Right renal cortex interstitium (tissue), 3 donors: ENCODE measurements around the gene CRB3. TPM values are rescaled to one million over a fixed set of nuclear protein-coding genes. Genes with fewer than 3 reads are reported as not detected.
A peak's percentile ranks its signal among the peaks of the same experiment; 100 is the strongest.
"Not testable (repeated sequence)": the region's sequence is repeated elsewhere in the genome, so short reads cannot be mapped to it uniquely, and the experiment has no call there.

Experiments used
- DNase-seq, 3 donors: peaks; one replicate each; pipeline ENCODE4 v3.0.0-alpha.2; 2013; ENCODE audit warnings: low read depth in 3 of 3, low spot score in 2 of 3
- polyA plus RNA-seq, 3 donors: library from polyadenylated mRNA; unstranded; fragments of 120-200 nt; gene quantifications; one replicate each; pipeline ENCODE4 v1.2.1, GENCODE V29; 2013; ENCODE audit not compliant: insufficient read length in 3 of 3

Gene CRB3
- polyA plus RNA-seq, 3 donors, result 22.0 to 27.5 (median 25.1) TPM

DNA sequence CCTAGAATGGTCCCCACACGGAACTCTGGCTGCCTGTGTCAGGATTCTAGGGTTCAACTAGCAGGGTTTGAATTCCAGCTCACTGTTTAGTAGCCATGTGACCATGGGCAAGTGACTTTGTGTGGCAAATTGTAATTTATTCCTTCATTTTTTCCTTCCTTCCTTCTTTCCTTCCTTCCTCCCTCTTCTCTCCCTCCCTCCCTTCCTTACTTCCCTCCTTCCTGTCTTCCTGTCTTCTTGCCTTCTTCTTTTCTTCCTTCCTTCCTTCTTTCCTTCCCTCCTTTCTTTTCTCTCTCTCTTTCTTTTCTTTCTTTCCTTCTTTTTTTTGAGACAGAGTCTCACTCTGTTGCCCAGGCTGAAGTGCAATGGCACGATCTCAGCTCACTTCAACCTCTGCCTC lies 26.1 kb downstream of the CRB3 start:
- no peak for DNase-seq

DNA sequence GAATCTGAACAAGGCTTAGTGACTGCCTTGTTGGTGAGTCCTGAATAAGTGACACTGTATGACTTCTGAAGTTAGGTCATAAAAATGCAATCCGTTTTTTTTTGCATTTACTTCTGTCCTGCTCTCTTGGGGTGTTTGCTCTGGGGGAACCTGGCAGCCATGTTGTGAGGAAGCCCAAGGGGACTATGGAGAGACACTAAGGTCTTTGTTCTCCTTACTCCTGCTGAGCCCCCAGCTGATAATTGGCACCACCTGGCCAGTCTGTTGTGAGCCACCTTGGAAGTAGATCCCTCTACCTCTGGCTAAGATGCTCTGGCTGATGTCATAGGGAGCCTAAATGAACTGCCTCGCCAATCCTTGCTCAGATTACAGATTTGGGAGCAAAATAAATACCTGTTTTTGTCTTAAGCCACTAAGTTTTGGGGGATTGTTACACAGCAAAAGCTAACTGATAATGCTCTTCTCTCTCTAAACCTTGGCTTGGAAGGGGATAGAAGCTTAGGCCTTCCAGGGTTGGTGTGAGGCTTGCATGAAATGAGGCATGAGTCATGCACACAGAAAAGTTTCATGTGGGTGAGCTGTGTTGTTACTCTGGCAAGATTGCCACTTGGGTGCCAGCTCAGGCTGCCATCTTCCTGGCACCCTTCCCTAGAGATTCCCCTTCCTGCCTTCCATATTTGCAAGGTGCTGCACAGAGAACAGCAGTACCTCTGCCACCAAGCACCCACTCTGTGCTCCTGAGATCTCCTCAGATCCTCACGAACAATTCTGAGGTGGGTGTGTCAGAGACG lies 27.9 kb downstream of the CRB3 start:
- no peak for DNase-seq

DNA sequence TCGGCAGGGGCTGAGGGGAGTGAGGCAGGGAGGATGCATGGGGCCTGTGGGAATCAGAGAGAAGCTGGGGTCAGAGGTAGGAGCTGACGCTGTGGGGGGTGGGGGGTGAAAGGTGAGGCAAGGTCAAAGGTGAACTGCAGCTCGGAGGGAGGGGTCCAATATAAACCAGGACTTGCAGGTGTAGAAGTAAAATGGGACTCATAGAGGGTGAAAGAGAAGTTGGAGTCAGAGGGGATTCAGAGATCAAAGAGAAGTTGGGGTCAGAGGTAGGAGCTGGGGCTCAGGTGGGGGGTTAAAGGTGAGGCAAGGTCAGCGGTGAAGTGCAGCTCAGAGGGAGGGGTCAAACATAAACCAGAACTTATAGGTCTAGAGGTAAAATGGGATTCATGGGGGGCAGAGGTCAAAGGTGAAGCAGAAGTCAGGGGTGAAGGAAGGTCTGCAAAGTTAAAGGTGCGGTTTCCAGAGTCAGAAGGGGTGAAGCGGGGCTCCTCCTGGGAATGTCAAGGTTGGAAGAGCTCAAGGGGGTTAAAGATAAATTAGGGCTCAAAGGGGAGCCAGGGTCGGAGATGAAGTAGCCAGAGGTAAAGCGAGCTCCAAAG lies 30.5 kb downstream of the CRB3 start:
- DNase-seq, result no peak

DNA sequence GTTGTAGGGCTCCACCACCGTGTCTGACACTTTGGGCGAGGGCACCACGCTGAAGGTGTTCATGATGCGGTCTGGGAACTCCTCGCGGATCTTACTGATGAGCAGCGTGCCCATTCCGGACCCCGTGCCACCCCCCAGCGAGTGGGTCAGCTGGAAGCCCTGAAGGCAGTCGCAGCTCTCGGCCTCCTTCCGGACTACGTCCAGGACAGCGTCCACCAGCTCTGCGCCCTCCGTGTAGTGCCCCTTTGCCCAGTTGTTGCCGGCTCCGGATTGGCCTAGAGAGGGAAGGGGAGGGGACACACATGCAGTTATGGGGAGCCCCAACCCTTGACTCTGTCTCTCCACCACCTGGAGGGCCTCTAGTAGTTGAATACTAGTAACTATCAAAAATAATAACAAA lies 31.9 kb downstream of the CRB3 start:
- DNase-seq, result no peak

DNA sequence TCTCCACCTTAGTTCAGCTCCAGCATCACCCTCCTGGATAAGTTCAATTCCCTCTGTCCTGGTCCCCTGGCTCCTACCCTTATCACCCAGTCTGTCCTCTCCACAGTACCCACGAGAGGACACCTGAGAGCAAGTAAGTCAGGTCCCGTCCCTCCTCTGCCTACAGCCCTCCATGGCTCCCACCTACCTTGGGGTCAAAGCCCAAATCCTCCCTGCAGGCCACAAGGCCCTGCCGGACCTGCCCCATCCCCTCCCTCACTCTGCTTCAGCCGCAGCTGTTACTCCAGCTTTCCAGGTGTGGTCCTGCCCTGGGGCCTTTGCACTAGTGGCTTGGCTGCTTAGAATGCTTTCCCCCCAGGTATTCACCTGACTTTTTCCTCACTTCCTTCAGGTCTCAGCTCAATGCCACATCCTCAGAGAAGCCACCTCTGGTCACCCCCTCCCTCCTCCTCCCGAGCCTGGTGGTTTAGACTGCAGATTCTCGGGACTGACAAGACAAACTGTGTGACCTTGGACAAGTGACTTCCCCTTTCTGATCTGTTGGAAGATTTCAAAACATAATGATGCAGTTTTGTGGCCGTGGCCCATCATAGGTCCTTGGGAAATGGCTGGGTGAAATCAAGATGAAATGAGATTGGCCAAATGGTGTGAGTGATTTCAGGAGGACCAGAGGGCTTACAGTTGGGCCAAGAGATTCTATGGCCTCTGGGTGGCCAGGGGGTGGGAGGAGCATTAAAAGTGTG lies 34.4 kb downstream of the CRB3 start:
- DNase-seq, result no peak

DNA sequence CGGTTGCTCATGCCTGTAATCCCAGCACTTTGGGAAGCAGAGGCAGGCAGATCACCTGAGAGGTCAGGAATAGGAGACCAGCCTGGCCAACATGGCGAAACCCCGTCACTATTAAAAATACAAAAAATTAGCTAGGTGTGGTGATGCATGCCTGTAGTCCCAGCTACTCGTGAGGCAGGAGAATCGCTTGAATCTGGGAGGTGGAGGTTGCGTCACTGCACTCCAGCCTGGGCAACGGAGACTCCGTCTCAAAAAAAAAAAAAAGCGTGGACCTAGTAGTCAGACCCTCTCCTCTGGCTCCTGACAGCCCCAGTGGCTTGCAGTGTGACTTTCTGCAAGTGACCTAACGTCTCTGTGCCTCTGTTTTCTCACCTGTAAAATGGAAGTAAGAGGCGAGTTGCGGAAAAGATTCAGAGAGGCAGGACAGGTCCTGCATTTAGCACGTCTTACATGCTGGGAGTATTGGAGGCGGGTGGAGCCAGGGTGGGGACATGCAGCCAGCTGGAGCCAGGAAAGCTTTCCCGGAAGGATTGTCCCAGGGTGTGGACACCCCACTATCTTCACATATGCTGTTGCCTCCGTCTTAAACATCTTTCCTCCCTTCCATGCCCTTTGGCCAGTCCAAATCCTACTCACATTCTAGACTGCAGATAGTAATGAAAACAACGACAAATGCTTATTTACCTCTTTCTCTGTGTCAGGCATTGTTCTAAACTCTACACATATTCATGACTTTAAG lies 35.1 kb downstream of the CRB3 start:
- no peak for DNase-seq

DNA sequence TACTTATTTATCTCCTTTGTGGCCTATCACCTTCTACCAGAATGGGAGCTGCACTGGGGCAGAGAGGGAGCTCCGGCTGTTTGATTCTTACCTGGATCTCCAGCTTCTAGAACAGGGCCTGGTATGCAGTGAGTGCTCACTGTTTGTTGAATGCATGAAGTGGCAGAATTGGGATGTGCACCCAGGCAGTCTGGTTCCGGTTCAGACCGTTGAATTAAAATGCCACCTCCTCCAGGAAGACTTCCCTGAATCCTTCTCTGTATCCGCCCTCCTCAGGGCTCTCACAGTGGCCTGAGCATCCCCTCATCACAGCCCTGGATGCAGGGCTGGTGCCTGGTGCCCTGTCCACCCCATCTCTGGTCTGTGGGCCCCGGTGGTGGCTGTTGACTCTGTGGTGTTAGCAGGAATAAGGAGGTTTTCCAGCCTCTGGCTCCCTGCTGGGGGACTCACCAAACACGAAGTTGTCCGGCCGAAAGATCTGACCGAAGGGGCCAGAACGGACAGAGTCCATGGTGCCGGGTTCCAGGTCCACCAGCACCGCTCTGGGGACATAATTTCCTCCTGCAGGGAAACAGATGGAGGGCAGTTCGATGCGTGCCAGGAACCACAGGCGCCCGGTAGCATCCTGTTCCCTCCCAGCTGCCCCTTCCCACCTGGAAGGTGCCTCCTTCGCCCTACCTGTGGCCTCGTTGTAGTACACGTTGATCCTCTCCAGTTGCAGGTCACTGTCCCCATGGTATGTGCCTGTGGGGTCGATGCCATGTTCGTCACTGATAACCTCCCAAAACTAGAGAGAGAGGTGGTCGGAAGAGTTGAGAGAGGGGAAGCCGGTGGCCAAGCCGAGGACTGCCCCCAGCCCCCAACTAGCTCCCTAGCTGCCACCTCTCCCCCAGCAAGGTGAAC lies 37.0 kb downstream of the CRB3 start:
- DNase-seq, result no peak

DNA sequence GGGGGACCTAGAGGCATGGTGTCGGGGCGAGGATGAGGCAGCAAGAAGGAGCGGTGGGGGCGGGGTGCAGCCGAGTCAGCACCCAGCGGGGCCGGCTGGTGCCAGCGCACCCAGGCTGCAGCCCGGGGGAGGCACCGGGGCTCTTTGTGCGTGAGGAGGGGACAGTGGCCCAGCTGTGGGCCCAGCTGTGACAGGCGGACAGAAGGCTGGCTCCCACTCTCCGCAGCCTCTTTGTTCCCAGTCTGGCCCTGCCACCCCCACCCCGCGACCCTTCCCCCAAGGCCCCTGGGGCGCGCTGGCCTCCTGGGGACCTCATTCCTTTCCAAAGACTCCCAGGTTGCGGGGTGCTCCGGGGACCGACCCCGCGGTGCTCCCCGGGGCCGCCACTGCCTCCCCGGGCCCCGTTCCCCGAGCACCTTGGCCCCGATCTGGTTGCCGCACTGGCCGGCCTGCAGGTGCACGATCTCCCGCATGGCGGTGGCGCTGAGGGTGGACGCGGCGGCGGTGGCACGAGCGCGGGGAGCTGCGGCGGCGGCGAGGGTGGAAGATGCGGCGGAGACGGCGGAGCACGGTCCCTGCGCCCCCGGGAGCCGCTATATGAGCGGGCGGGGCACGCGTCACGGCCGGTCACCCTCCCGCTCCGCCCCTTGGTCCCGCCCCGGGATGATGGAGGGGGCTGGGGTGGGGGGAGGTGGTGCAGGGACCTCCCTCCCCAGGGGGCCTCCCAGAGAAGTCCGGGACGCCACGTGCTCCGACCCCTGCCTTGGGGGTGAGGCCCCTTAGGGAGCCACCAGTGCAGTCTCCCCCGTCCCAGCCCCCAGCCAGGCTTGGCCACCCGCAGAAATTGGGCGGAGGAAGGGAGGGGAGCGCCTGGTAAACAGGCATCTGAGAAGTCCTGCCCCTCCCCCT lies 37.9 kb downstream of the CRB3 start, which contains the start of gene TUBB4A:
Gene TUBB4A (minus strand): TSS at position 570 of the 909 bp plus-strand sequence. CDS start 97 bp downstream, at position 473.
- no peak for DNase-seq

DNA sequence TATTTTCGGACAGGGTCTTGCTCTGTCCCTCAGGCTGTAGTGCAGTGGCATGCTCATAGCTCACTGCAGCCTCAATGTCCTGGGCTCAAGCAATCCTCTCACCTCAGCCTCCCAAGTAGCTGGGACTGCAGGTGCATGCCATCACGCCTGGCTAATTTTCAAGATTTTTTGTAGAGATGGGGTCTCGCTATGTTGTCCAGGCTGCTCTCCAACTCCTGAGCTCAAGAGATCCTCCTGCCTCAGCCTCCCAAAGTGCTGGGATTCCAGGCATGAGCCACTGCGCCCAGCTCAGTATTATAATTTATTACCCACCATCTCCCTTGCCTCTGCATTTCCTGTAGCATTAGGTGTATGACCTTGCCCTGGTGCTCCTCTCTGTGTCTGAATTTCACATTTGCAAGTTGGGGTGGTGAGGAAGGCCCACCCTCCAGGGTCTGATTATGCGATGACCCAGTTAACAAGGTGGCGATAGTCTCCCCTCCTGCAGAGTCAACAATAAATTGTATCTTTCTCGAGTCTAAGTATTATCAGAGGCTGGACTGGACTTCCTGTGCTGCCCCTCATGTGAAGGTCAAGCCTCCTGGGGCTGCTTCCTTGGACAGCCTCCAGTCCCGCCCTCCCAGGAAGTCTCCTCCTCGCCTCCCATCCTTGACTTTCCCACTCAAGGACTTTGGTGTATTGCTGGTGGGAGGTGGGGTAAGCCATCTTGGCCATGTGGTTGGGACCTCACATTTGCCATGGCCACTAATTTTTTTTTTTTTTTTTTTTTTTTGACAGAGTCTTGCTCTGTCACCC lies 39.5 kb downstream of the CRB3 start:
- no peak for DNase-seq

DNA sequence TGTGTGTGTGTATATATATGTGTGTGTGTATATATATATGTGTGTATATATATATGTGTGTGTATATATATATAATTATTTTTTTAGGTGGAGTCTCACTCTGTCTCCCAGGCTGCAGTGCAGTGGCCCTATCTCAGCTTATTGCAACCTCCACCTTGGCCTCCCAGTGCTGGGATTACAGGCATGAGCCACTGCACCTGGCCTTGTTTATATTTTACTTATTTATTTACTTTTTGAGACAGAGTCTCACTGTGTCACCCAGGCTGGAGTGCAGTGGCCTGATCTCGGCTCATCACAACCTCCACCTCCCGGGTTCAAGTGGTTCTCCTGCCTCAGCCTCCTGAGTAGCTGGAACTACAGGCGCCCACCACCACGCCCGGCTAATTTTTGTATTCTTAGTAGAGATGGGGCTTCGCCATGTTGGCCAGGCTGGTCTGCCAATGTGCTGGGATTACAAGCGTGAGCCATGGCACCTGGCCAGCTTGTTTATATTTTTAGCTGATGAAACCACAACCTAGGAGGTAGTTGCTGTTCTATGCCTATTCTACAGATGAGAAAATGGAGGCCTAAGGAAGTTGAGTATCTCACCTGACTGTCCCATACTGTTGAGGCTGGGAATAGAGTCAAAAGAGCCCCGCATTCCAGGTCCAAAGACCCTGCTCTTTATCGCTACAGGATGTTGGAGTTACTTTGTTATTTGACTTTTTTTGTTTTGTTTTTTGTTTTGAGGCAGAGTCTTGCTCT lies 44.1 kb downstream of the CRB3 start:
- DNase-seq, result not testable (repeated sequence)

DNA sequence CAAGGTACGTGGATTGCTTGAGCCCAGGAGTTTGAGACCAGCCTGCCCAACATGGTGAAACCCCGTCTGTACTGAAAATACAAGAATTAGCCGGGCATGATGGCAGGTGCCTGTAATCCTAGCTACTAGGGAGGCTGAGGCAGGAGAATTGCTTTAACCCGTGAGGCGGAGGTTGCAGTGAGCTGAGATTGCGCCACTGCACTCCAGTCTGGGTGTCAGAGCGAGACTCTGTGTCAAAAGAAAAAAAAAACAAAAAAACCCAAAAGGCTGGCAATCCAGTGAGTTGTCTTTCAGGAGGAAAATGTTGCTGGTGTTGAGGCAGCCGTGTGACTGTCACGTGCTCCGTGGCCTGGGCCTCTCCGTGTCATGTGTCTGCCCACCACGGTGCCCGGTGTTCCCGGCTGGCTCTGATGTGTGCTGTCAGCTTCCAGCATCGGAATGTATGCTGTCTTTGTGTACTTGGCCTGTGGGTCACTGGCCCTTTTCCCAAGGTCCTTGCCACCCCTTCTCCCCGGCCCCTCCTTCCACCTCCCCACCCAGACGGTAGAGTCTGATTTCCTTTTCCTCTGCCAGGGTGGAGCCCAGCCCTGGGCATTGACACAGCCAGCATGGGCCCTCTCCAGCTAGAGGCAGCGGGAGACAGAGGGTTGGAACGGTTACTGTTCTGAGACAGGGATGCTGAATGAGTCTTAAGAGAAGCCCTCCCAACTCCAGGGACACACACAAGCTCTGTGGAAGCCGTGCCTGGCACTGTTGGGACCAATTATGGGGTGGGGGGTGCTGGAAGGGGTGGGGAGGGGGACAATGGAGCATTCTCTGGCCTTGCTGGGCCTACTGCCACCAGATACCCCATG lies 45.3 kb downstream of the CRB3 start:
- no peak for DNase-seq

DNA sequence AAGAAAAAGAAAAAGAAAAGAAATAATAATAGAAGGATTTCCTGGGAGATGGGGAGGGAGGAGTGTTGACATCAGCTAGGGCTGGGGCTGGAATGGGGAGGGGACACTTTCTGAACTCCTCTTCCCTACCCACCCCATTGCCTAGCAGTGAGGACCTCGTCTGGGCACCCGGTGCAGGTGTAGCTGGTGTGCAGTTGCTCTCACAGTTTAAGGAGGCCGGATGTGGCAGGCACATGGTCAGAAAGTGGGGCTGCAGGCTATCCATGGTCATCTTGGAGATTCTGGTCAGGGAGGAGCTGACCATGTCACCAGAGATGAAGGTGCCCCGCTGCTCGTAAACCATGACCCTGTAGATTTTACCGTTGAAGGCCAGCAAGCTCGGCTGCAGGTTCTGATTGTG lies 46.5 kb downstream of the CRB3 start:
- no peak for DNase-seq

DNA sequence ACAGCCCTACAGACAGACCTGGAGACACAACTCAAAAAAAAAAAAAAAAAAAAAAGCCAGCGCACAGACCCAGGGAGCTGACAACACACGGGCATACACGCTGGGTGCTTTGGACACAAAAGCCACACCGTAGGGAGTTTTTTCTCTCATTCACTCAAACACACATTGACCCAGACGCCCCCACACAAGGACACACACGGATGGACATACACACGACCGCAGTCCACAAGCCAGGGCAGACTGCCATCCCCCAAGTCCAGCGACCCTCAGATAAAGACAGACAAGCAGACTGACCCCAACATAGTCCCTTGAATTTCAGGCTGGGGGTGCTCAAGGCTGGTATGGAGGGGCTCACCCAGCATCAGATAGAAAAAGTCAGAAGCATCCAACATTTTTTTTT lies 50.0 kb downstream of the CRB3 start:
- DNase-seq, result no peak

DNA sequence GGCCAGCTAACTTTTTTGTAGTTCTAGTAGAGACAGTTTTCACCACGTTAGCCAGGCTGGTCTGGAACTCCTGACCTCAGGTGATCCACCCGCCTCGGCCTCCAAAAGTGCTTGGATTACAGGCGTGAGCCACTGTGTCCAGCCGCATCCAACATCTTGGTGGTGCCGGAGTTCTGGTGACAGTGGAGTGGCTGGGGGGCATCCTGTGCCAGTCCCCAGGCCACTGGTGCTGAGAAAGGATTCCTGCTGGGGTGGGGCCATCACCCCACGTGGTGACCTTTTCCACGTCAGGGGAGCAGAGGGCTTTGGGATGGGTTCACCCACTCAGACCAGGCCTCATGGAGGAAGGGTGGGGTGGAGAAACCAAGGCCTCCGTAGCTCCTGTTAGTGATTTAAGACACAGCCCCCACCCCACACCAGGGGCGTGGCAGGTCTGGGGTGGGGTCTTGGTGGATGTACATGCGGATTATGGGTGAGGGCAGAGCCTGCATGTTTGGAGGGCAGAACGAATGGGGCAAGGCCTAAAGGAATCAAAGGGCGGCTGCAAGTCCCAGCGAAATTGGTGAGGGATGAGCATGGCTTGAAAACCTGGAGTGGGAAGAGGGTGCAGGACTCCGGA lies 51.0 kb downstream of the CRB3 start:
- DNase-seq, result no peak

DNA sequence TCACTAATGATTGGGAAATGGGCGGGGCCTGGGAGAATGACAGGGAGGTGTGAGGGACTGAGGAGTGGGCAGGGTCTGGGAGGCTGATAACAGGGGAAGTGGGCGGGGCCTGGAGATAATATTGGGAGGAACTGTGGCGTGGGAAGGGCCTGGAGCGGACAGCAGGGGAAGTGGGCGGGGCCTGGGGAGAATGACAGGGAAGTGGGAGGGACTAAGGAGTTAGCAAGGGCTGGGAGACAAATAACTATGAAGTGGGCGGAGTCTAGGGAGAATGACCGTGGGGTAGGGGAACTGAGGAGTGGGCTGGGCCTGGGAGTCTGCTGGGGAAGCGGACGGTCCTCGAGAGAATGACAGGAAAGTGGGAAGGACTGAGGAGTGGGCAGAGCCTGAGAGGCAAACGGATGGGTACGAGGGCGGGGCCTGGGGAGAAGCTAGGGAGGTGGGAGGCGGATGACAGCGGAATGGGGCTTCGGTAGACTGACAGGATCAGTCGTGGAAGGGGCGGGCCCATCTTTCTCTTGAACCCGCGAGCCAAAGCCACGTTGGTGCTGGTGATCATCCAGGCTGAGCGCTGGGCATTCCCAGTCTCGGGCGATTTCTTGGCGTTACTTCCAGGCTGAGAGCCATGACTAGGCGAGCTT lies 52.1 kb downstream of the CRB3 start:
- DNase-seq, result peak; percentile 68 to 72 (median 71)
